ENCODE results near the gene UVRAG. TPM values are rescaled to one million over a fixed set of nuclear protein-coding genes. Genes with fewer than 3 reads are reported as not detected.
A peak's percentile ranks its signal among the peaks of the same experiment; 100 is the strongest.

UVRAG gene
- total RNA-seq, 1 experiment from 2014 or later = 29.5 TPM

- intact Hi-C loops (cut with micrococcal nuclease; ENCODE audit: unreplicated experiment) (no loop called here), in situ Hi-C loops (cut with HindIII; ENCODE audit: low pct_unique_long_range_greater_than_20kb, low sequenced_read_pairs) (no loop called here)
- TF ChIP-seq, protein P1, sequence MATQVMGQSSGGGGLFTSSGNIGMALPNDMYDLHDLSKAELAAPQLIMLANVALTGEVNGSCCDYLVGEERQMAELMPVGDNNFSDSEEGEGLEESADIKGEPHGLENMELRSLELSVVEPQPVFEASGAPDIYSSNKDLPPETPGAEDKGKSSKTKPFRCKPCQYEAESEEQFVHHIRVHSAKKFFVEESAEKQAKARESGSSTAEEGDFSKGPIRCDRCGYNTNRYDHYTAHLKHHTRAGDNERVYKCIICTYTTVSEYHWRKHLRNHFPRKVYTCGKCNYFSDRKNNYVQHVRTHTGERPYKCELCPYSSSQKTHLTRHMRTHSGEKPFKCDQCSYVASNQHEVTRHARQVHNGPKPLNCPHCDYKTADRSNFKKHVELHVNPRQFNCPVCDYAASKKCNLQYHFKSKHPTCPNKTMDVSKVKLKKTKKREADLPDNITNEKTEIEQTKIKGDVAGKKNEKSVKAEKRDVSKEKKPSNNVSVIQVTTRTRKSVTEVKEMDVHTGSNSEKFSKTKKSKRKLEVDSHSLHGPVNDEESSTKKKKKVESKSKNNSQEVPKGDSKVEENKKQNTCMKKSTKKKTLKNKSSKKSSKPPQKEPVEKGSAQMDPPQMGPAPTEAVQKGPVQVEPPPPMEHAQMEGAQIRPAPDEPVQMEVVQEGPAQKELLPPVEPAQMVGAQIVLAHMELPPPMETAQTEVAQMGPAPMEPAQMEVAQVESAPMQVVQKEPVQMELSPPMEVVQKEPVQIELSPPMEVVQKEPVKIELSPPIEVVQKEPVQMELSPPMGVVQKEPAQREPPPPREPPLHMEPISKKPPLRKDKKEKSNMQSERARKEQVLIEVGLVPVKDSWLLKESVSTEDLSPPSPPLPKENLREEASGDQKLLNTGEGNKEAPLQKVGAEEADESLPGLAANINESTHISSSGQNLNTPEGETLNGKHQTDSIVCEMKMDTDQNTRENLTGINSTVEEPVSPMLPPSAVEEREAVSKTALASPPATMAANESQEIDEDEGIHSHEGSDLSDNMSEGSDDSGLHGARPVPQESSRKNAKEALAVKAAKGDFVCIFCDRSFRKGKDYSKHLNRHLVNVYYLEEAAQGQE (IDR thresholded peaks at IDR 0.05; ENCODE audit: insufficient read depth in 1 of 2, low read depth in 2 of 2, low read length in 1 of 2) = no peak
- TF ChIP-seq, protein P2, sequence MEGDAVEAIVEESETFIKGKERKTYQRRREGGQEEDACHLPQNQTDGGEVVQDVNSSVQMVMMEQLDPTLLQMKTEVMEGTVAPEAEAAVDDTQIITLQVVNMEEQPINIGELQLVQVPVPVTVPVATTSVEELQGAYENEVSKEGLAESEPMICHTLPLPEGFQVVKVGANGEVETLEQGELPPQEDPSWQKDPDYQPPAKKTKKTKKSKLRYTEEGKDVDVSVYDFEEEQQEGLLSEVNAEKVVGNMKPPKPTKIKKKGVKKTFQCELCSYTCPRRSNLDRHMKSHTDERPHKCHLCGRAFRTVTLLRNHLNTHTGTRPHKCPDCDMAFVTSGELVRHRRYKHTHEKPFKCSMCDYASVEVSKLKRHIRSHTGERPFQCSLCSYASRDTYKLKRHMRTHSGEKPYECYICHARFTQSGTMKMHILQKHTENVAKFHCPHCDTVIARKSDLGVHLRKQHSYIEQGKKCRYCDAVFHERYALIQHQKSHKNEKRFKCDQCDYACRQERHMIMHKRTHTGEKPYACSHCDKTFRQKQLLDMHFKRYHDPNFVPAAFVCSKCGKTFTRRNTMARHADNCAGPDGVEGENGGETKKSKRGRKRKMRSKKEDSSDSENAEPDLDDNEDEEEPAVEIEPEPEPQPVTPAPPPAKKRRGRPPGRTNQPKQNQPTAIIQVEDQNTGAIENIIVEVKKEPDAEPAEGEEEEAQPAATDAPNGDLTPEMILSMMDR (IDR thresholded peaks at IDR 0.05) = no peak
- TF ChIP-seq TCF7L2 (IDR thresholded peaks at IDR 0.05; ENCODE audit: low read depth, low read length) (peak; percentile 75), SIN3A (IDR thresholded peaks at IDR 0.05; ENCODE audit: borderline replicate concordance, insufficient read depth, low read depth, low read length) (no peak), POLR2AphosphoS5 (IDR thresholded peaks at IDR 0.05; ENCODE audit: low read depth, low read length) (no peak)
- DNase-seq (ENCODE audit: low read depth, low spot score) = no peak
- Histone ChIP-seq H3K4me1 (ENCODE audit: control insufficient read depth, insufficient read depth, low read length) (no peaks in the 10 kb centered on the region), H3K36me3 (ENCODE audit: control insufficient read depth, insufficient read depth, low read length) (no peaks in the 10 kb centered on the region), H3K9me3 (ENCODE audit: control insufficient read depth, insufficient read depth, low read depth, low read length) (no peaks in the 10 kb centered on the region), H3K4me3 (ENCODE audit: low read depth in 2 of 2, low read length in 2 of 2) (no peak overlapping the region), H3K27me3 (ENCODE audit: control insufficient read depth, insufficient read depth, low read length) (no peaks in the 10 kb centered on the region), H3K27ac (ENCODE audit: low read length) (no peak overlapping the region)
- BruUV-seq (replicated peaks) = no TSS peak
- ATAC-seq = no peak
- ChIA-PET POLR2A (interaction anchor here (0.6 kb wide), 1 partner anchor 17 kb away, joined by 3 read pairs; no protein-coding TSS in a partner anchor), CTCF (no interaction called here)
Observed at GRCh38 chr11:76186776-76187279, 371.8 kb downstream of the UVRAG start.

- TF ChIP-seq TCF7L2 (IDR thresholded peaks at IDR 0.05; ENCODE audit: low read depth, low read length) (no peak), SIN3A (IDR thresholded peaks at IDR 0.05; ENCODE audit: borderline replicate concordance, insufficient read depth, low read depth, low read length) (no peak)
- BruUV-seq (replicated peaks) = no TSS peak
- Histone ChIP-seq H3K4me1 (ENCODE audit: control insufficient read depth, insufficient read depth, low read length) (no peaks in the 10 kb centered on the region), H3K9me3 (ENCODE audit: control insufficient read depth, insufficient read depth, low read depth, low read length) (no peaks in the 10 kb centered on the region), H3K4me3 (ENCODE audit: low read depth in 2 of 2, low read length in 2 of 2) (no peak overlapping the region), H3K27me3 (ENCODE audit: control insufficient read depth, insufficient read depth, low read length) (no peaks in the 10 kb centered on the region), H3K27ac (ENCODE audit: low read length) (no peak overlapping the region), H3K36me3 (ENCODE audit: control insufficient read depth, insufficient read depth, low read length) (no peaks in the 10 kb centered on the region)
- ChIA-PET POLR2A (no interaction called here), CTCF (no interaction called here)
- DNase-seq (ENCODE audit: low read depth, low spot score) (no peak), ATAC-seq (no peak)
- intact Hi-C loops (cut with micrococcal nuclease; ENCODE audit: unreplicated experiment) = no loop called here
- in situ Hi-C loops (cut with HindIII; ENCODE audit: low pct_unique_long_range_greater_than_20kb, low sequenced_read_pairs) = no loop called here
Observed at GRCh38 chr11:76188873-76189272, 373.9 kb downstream of the UVRAG start.

DNA sequence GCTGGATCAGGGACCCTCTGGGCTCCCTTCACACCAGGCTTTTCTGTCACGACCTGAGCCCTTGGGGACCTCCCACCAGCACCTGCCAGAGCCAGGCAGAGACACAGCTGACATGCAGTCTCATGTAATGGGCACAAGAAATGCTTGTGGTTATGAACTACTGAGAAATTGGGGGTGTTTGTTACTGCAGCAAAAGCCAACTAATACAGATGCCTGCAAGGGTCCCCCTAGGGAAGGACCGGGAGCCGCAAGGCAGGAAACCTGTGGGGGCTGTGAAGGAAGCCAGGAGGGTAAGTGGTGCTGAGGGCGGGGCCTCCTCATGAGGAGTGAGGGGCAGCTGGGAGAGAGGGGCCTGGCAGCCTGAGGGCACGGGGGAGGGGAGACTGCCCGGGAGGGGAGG is 374.7 kb downstream of the UVRAG start:
- Histone ChIP-seq H3K9me3 (ENCODE audit: control insufficient read depth, insufficient read depth, low read depth, low read length) (no peaks in the 10 kb centered on the region), H3K27me3 (ENCODE audit: control insufficient read depth, insufficient read depth, low read length) (no peaks in the 10 kb centered on the region), H3K36me3 (ENCODE audit: control insufficient read depth, insufficient read depth, low read length) (no peaks in the 10 kb centered on the region), H3K4me3 (ENCODE audit: low read depth in 2 of 2, low read length in 2 of 2) (no peak overlapping the region), H3K4me1 (ENCODE audit: control insufficient read depth, insufficient read depth, low read length) (no peaks in the 10 kb centered on the region), H3K27ac (ENCODE audit: low read length) (no peak overlapping the region)
- ATAC-seq = no peak
- ChIA-PET POLR2A (no interaction called here), CTCF (no interaction called here)
- intact Hi-C loops (cut with micrococcal nuclease; ENCODE audit: unreplicated experiment) = no loop called here
- in situ Hi-C loops (cut with HindIII; ENCODE audit: low pct_unique_long_range_greater_than_20kb, low sequenced_read_pairs) = no loop called here
- no peak for DNase-seq (ENCODE audit: low read depth, low spot score)
- no peak for TF ChIP-seq SIN3A (IDR thresholded peaks at IDR 0.05; ENCODE audit: borderline replicate concordance, insufficient read depth, low read depth, low read length)
- TF ChIP-seq, protein P1 (IDR thresholded peaks at IDR 0.05; ENCODE audit: insufficient read depth in 1 of 2, low read depth in 2 of 2, low read length in 1 of 2) = no peak
- TF ChIP-seq, protein P2 (IDR thresholded peaks at IDR 0.05) = no peak
- no peak for TF ChIP-seq TCF7L2 (IDR thresholded peaks at IDR 0.05; ENCODE audit: low read depth, low read length)
- no peak for TF ChIP-seq POLR2AphosphoS5 (IDR thresholded peaks at IDR 0.05; ENCODE audit: low read depth, low read length)
- no TSS peak for BruUV-seq (replicated peaks)

Data from Panc1 (cell line).